IPS DF 19.7 (cell line): ENCODE measurements around the gene ZNF48.
"Not testable (repeated sequence)": the region's sequence is repeated elsewhere in the genome, so short reads cannot be mapped to it uniquely, and the experiment has no call there.

Source experiments
- DNase-seq: peaks from one replicate; pipeline ENCODE4 v3.0.0-alpha.2; 2013; ENCODE audit warnings: low read depth, low spot score

Gene ZNF48

GRCh38 chr16:30378236-30379157, 16.7 kb upstream of the ZNF48 start:
- peak; percentile 76 for DNase-seq

- no peak for DNase-seq
These were observed 15.9 kb upstream of the ZNF48 start for GRCh38 chr16:30379158-30379783.

- no peak for DNase-seq
These were observed 15.0 kb upstream of the ZNF48 start for GRCh38 chr16:30380072-30380802.

- DNase-seq: no peak
These were observed 14.4 kb upstream of the ZNF48 start for GRCh38 chr16:30380803-30381208.

- no peak for DNase-seq
These were observed 13.8 kb upstream of the ZNF48 start for GRCh38 chr16:30381291-30382041.

GRCh38 chr16:30382111-30382881, 12.9 kb upstream of the ZNF48 start, which contains the start of gene SEPTIN1:
Gene SEPTIN1 (minus strand): TSS chr16:30382561. CDS start chr16:30382542, 19 bp downstream.
- no peak for DNase-seq

GRCh38 chr16:30383521-30383920, 11.7 kb upstream of the ZNF48 start:
- no peak for DNase-seq

- DNase-seq: no peak
These were observed 547 bp upstream of the ZNF48 start for GRCh38 chr16:30394592-30395154.

- no peak for DNase-seq
These were observed 869 bp downstream of the ZNF48 start for GRCh38 chr16:30395992-30396585.

- DNase-seq: not testable (repeated sequence)
These were observed 1.4 kb downstream of the ZNF48 start for GRCh38 chr16:30396627-30397026.

- DNase-seq: no peak
These were observed 1.8 kb downstream of the ZNF48 start for GRCh38 chr16:30397056-30397455.

- no peak for DNase-seq
These were observed 2.8 kb downstream of the ZNF48 start for GRCh38 chr16:30397776-30398660.

- DNase-seq: no peak
These were observed 3.6 kb downstream of the ZNF48 start for GRCh38 chr16:30398661-30399434.

GRCh38 chr16:30399435-30400186, 4.4 kb downstream of the ZNF48 start:
- DNase-seq: no peak

GRCh38 chr16:30401768-30402425, 6.7 kb downstream of the ZNF48 start:
- no peak for DNase-seq

GRCh38 chr16:30406795-30407101, 11.5 kb downstream of the ZNF48 start:
- no peak for DNase-seq
